H1 (cell line): ENCODE measurements around the gene KDF1. TPM values are rescaled to one million over a fixed set of nuclear protein-coding genes. Genes with fewer than 3 reads are reported as not detected.

ENCODE experiments used
- CTCF ChIA-PET: fragments of 300-600 bp; sonication (Branson Sonifier 250); formaldehyde crosslinking; loops from one replicate; lab custom pipeline; 2021; ENCODE audit not compliant: partially characterized antibody; lab: Charles Lee
- POLR2A ChIA-PET: fragments of 300-600 bp; sonication (Branson Sonifier 250); formaldehyde crosslinking; loops from one replicate; lab custom pipeline; 2021; ENCODE audit warnings: inconsistent platforms; ENCODE audit not compliant: partially characterized antibody; lab: Charles Lee
- DNase-seq, 2 experiments: peaks; one replicate each; pipeline versions ENCODE4 v3.0.0 to v3.0.0-alpha.2; 2010 to 2022; ENCODE audit warnings: low spot score in 2 of 2, low read depth in 1 of 2, mixed read lengths in 1 of 2
- FAIRE-seq: peaks from 2 replicates; lab custom pipeline; 2011; peaks lifted over from hg19 to GRCh38; lab: Jason Lieb, UNC
- H2AFZ ChIP-seq: 2 replicates; pipeline ENCODE4 v1.8.1; 2012; ENCODE audit warnings: low read length, inconsistent platforms
- H2AK5ac ChIP-seq: 2 replicates; pipeline ENCODE4 v1.6.1; 2013; ENCODE audit warnings: low read depth, low read length
- H2BK120ac ChIP-seq: replicated peaks from 2 replicates; pipeline ENCODE3; 2013; ENCODE audit warnings: low read depth, low read length, inconsistent platforms
- H2BK12ac ChIP-seq: 2 replicates; pipeline ENCODE4 v1.6.1; 2013; ENCODE audit warnings: low read depth, low read length
- H2BK15ac ChIP-seq: 2 replicates; pipeline ENCODE4 v1.6.1; 2013; ENCODE audit warnings: low read length
- H2BK20ac ChIP-seq: 2 replicates; pipeline ENCODE4 v1.6.1; 2013; ENCODE audit warnings: low read length
- H2BK5ac ChIP-seq: 2 replicates; pipeline ENCODE4 v1.6.1; 2013; ENCODE audit warnings: low read depth, low read length
- H3K14ac ChIP-seq: 2 replicates; pipeline ENCODE4 v1.6.1; 2013; ENCODE audit warnings: inconsistent platforms; ENCODE audit not compliant: insufficient read length
- H3K18ac ChIP-seq: 2 replicates; pipeline ENCODE4 v1.6.1; 2013; ENCODE audit warnings: low read length; ENCODE audit errors: extremely low read depth
- H3K23ac ChIP-seq: 2 replicates; pipeline ENCODE4 v1.6.1; 2013; ENCODE audit warnings: inconsistent platforms; ENCODE audit not compliant: insufficient read length
- H3K23me2 ChIP-seq: 2 replicates; pipeline ENCODE4 v1.6.1; 2013; ENCODE audit warnings: low read depth, low read length
- H3K27ac ChIP-seq: 2 replicates; pipeline ENCODE4 v1.6.1; 2011; ENCODE audit warnings: low read depth, low read length, inconsistent platforms
- H3K27me3 ChIP-seq, 4 experiments: replicated peaks in 1 of 4; 1 replicate in 1 of 4; 2 replicates in 3 of 4; pipeline versions ENCODE4 v1.6.1 to v1.8.1; 2011 to 2013; ENCODE audit warnings: low read length in 3 of 4, mild to moderate bottlenecking in 3 of 4, inconsistent platforms in 2 of 4, mixed read lengths in 2 of 4, moderate library complexity in 1 of 4; ENCODE audit not compliant: control insufficient read depth in 3 of 4, insufficient read depth in 3 of 4; ENCODE audit errors: extremely low read depth in 1 of 4
- H3K36me3 ChIP-seq, 4 experiments: 2 replicates each; pipeline versions ENCODE4 v1.6.1 to v1.8.1; 2011 to 2013; ENCODE audit warnings: mild to moderate bottlenecking in 4 of 4, low read length in 3 of 4, moderate library complexity in 2 of 4, control low read depth in 1 of 4, inconsistent platforms in 1 of 4; ENCODE audit not compliant: insufficient read depth in 4 of 4, control insufficient read depth in 2 of 4
- H3K4ac ChIP-seq: replicated peaks from 2 replicates; pipeline ENCODE3; 2013; ENCODE audit warnings: low read length, low read depth, mixed read lengths, inconsistent platforms; ENCODE audit not compliant: insufficient read length
- H3K4me1 ChIP-seq, 4 experiments: replicated peaks in 1 of 4; 1 replicate in 1 of 4; 2 replicates in 3 of 4; pipeline versions ENCODE4 v1.6.1 to v1.8.1; 2011 to 2013; ENCODE audit warnings: low read length in 3 of 4, inconsistent platforms in 2 of 4, mixed read lengths in 1 of 4; ENCODE audit not compliant: insufficient read depth in 4 of 4, control insufficient read depth in 3 of 4
- H3K4me2 ChIP-seq, 2 experiments: 2 replicates each; pipeline versions ENCODE4 v1.6.1 to v1.8.1; 2011 to 2013; ENCODE audit warnings: low read depth in 2 of 2, low read length in 2 of 2, control low read depth in 1 of 2, inconsistent platforms in 1 of 2, mild to moderate bottlenecking in 1 of 2; ENCODE audit not compliant: insufficient read depth in 1 of 2
- H3K4me3 ChIP-seq, 4 experiments: fragments of 200-600, 300-600 bp in 1 of 4; sonication (generic), shearing (Covaris generic), sonication (Bioruptor Twin) in 1 of 4; 2 replicates each; pipeline versions ENCODE4 v1.5.1 to v1.8.1; 2011 to 2016; ENCODE audit warnings: low read length in 4 of 4, low read depth in 3 of 4, control low read depth in 2 of 4, inconsistent platforms in 2 of 4, mild to moderate bottlenecking in 2 of 4, mixed read lengths in 1 of 4, moderate library complexity in 1 of 4; ENCODE audit not compliant: insufficient read depth in 2 of 4; ENCODE audit errors: extremely low read depth in 1 of 4
- H3K56ac ChIP-seq: replicated peaks from 2 replicates; pipeline ENCODE3; 2013; ENCODE audit warnings: low read depth, mild to moderate bottlenecking, mixed read lengths, low read length, inconsistent platforms; ENCODE audit not compliant: insufficient read length
- H3K79me1 ChIP-seq: 2 replicates; pipeline ENCODE4 v1.6.1; 2013; ENCODE audit warnings: low read depth, low read length, control low read depth
- H3K79me2 ChIP-seq, 2 experiments: 2 replicates each; pipeline versions ENCODE4 v1.6.1 to v1.8.1; 2012 to 2013; ENCODE audit warnings: low read length in 2 of 2, mild to moderate bottlenecking in 2 of 2, inconsistent platforms in 1 of 2; ENCODE audit not compliant: insufficient read depth in 2 of 2, control insufficient read depth in 1 of 2
- H3K9ac ChIP-seq, 4 experiments: replicated peaks in 1 of 4; 1 replicate in 1 of 4; 2 replicates in 3 of 4; pipeline versions ENCODE4 v1.6.1 to v1.8.1; 2011 to 2013; ENCODE audit warnings: low read depth in 3 of 4, low read length in 3 of 4, control low read depth in 2 of 4, mild to moderate bottlenecking in 2 of 4, moderate library complexity in 2 of 4, inconsistent platforms in 1 of 4; ENCODE audit errors: extremely low read depth in 1 of 4
- H3K9me3 ChIP-seq, 2 experiments: 2 replicates each; pipeline versions ENCODE4 v1.6.1 to v1.8.1; 2012 to 2013; ENCODE audit warnings: mild to moderate bottlenecking in 2 of 2, moderate library complexity in 2 of 2, control low read depth in 1 of 2, inconsistent platforms in 1 of 2, low read depth in 1 of 2, low read length in 1 of 2, mixed read lengths in 1 of 2; ENCODE audit not compliant: insufficient read depth in 2 of 2
- H4K20me1 ChIP-seq, 2 experiments: replicated peaks in 1 of 2; 2 replicates each; pipeline versions ENCODE3 to v1.8.1; 2011 to 2013; ENCODE audit warnings: inconsistent platforms in 2 of 2, low read length in 2 of 2, mild to moderate bottlenecking in 1 of 2; ENCODE audit not compliant: insufficient read depth in 2 of 2, control insufficient read depth in 1 of 2
- H4K5ac ChIP-seq: 2 replicates; pipeline ENCODE4 v1.6.1; 2013; ENCODE audit warnings: low read length, low read depth, mixed read lengths, inconsistent platforms; ENCODE audit not compliant: insufficient read length
- H4K8ac ChIP-seq: 2 replicates; pipeline ENCODE4 v1.8.0; 2013; ENCODE audit warnings: mild to moderate bottlenecking, moderate library complexity, low read length, inconsistent platforms; ENCODE audit not compliant: insufficient read depth; ENCODE audit errors: extremely low read depth
- H4K91ac ChIP-seq: replicated peaks from 2 replicates; pipeline ENCODE3; 2013; ENCODE audit warnings: low read length, mixed read lengths, inconsistent platforms; ENCODE audit not compliant: insufficient read length
- BCL11A ChIP-seq, 2 experiments: IDR thresholded peaks; one replicate each; pipeline ENCODE4 v1.6.1; 2011; ENCODE audit warnings: low read depth in 2 of 2, low read length in 2 of 2, mild to moderate bottlenecking in 2 of 2
- JUN ChIP-seq: IDR thresholded peaks from 2 replicates; pipeline ENCODE4 v1.6.1; 2011; ENCODE audit warnings: low read depth, mild to moderate bottlenecking, improper control_type of control experiment, low read length
- SIRT6 ChIP-seq: IDR thresholded peaks from one replicate; pipeline ENCODE4 v1.7.1; 2012; ENCODE audit warnings: low read length, inconsistent platforms
- SRF ChIP-seq: IDR thresholded peaks from 2 replicates; pipeline ENCODE4 v1.6.1; 2011; ENCODE audit warnings: mild to moderate bottlenecking, low read depth, low read length, moderate library complexity
- WGBS, 2 experiments: shearing (Covaris generic) in 1 of 2; methylation state at CpG; one replicate each; pipeline versions ENCODE4 v1.1.6 to v1.1.7; 2013 to 2015; ENCODE audit warnings: low lambda C conversion rate in 2 of 2, mixed read lengths in 2 of 2, inconsistent platforms in 1 of 2, low coverage in 1 of 2, missing lambda C conversion rate in 1 of 2; ENCODE audit not compliant: insufficient replicate concordance in 2 of 2, insufficient coverage in 1 of 2, insufficient read length in 1 of 2; ENCODE audit errors: extremely low coverage in 1 of 2, missing lambda C conversion rate in 1 of 2; 5-methylcytosine and 5-hydroxymethylcytosine counted together
- polyA plus RNA-seq, 7 experiments: library from polyadenylated mRNA; depleted of rRNA in 3 of 7; stranded (reverse) in 5 of 7; unstranded in 2 of 7; fragments of >200 nt in 5 of 7; fragments of 200-250 nt in 2 of 7; gene quantifications; 1 replicate in 5 of 7; 2 replicates in 1 of 7; 4 replicates in 1 of 7; pipeline versions ENCODE4 v1.2.1 to v1.2.3, GENCODE V29; 2011 to 2013; ENCODE audit warnings: missing spikeins in 2 of 7, mixed read lengths in 2 of 7
- total RNA-seq: library from RNA; stranded (reverse); fragmentation: NEBNext Ultra II Directional; extraction: Animal tissue kit (Norgen Biotek cat#: 25700); gene quantifications from 2 replicates; pipeline ENCODE4 v1.2.1, GENCODE V29; 2021

Gene KDF1
- total and polyA plus RNA-seq, 2 of the 8 experiments (the other 6 are each of a cell fraction or from before 2014, with no cell fraction given) = 16.9 to 37.5 TPM

- Histone ChIP-seq H3K79me1 (no peaks in the 10 kb centered on the region), H3K4me2 (no peak overlapping the region), H3K4ac (no peak overlapping the region), H3K14ac (no peak overlapping the region), H3K9me3 (no peaks in the 10 kb centered on the region), H2AK5ac (no peak overlapping the region), H3K36me3 (no peaks in the 10 kb centered on the region), H3K27ac (no peak overlapping the region), H2BK12ac (no peak overlapping the region), H3K27me3 (no peaks in the 10 kb centered on the region), H3K18ac (no peak overlapping the region), H2BK15ac (peak overlapping the region; percentile 81; the same call in 1 of the 2 replicates), H3K56ac (no peak overlapping the region), H3K79me2 (no peaks in the 10 kb centered on the region), H4K20me1 (no peaks in the 10 kb centered on the region), H4K91ac (no peak overlapping the region), H2AFZ (no peak overlapping the region), H3K4me1 (no peaks in the 10 kb centered on the region), H2BK5ac (no peak overlapping the region), H3K23me2 (no peaks in the 10 kb centered on the region), H3K4me3 (no peak overlapping the region), H3K23ac (no peak overlapping the region), H2BK120ac (no peak overlapping the region), H3K9ac (no peak overlapping the region), H4K5ac (no peak overlapping the region), H2BK20ac (no peak overlapping the region), H4K8ac (no peak overlapping the region)
- WGBS, 2 experiments = 97% methylated on average over 2 of the region's 2 CpGs; no CpG with 5 or more reads in 1 of the 2 experiments
- ChIA-PET POLR2A (interaction anchor here (0.6 to 1.5 kb wide), 2 partner anchors 15 to 22 kb away, joined by 3 to 5 read pairs; partner anchors contain the start of gene TRNP1), CTCF (interaction anchor here (2.6 kb wide), 1 partner anchor 12 kb away, joined by 8 read pairs; no protein-coding TSS in a partner anchor)
- TF ChIP-seq SRF (no peak), JUN (no peak), SIRT6 (no peak), BCL11A (IDR thresholded peaks at IDR 0.05; ENCODE audit: low read depth in 2 of 2, low read length in 2 of 2) (no peak)
- DNase-seq = no peak
- no peak for FAIRE-seq
These were observed 18.6 kb upstream of the KDF1 start for GRCh38 chr1:26978901-26979300.
